Activated naive CD8-positive, alpha-beta T cell treated with anti-CD3 and anti-CD28 coated beads for 36 hours (primary cell): ENCODE measurements around the gene RAPGEFL1. TPM values are rescaled to one million over a fixed set of nuclear protein-coding genes. Genes with fewer than 3 reads are reported as not detected.
A peak's percentile ranks its signal among the peaks of the same experiment; 100 is the strongest.
"Not testable (repeated sequence)": the region's sequence is repeated elsewhere in the genome, so short reads cannot be mapped to it uniquely, and the experiment has no call there.

Experiments used
- DNase-seq: peaks from one replicate; pipeline ENCODE4 v3.0.0; 2021
- H3K27ac Mint-ChIP-seq: one replicate; pipeline ENCODE4 v1.8.0; 2022; ENCODE audit warnings: mild to moderate bottlenecking, moderate library complexity, mixed read lengths
- H3K27me3 Mint-ChIP-seq: one replicate; pipeline ENCODE4 v1.8.0; 2022; ENCODE audit warnings: mild to moderate bottlenecking, mixed read lengths
- H3K36me3 Mint-ChIP-seq: one replicate; pipeline ENCODE4 v1.8.0; 2021; ENCODE audit warnings: mild to moderate bottlenecking, mixed read lengths
- H3K4me1 Mint-ChIP-seq: one replicate; pipeline ENCODE4 v1.8.0; 2021; ENCODE audit warnings: mixed read lengths
- H3K4me3 Mint-ChIP-seq: one replicate; pipeline ENCODE4 v1.8.0; 2022; ENCODE audit warnings: mild to moderate bottlenecking, moderate library complexity, mixed read lengths
- H3K9me3 Mint-ChIP-seq: one replicate; pipeline ENCODE4 v1.8.0; 2022; ENCODE audit warnings: mixed read lengths
- total RNA-seq, 2 experiments: library from RNA; stranded (reverse); gene quantifications; one replicate each; pipeline ENCODE4 v1.2.3, GENCODE V29; 2021

Gene RAPGEFL1, protein sequence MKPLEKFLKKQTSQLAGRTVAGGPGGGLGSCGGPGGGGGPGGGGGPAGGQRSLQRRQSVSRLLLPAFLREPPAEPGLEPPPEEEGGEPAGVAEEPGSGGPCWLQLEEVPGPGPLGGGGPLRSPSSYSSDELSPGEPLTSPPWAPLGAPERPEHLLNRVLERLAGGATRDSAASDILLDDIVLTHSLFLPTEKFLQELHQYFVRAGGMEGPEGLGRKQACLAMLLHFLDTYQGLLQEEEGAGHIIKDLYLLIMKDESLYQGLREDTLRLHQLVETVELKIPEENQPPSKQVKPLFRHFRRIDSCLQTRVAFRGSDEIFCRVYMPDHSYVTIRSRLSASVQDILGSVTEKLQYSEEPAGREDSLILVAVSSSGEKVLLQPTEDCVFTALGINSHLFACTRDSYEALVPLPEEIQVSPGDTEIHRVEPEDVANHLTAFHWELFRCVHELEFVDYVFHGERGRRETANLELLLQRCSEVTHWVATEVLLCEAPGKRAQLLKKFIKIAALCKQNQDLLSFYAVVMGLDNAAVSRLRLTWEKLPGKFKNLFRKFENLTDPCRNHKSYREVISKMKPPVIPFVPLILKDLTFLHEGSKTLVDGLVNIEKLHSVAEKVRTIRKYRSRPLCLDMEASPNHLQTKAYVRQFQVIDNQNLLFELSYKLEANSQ
- total RNA-seq = 1 to 10 TPM; 4.3 to 5.1 TPM

- no peaks in the 10 kb centered on the region for H3K9me3 Mint-ChIP-seq
- peak within 1 kb of the TSS; percentile 61 for H3K4me3 Mint-ChIP-seq
- H3K27me3 Mint-ChIP-seq = peaks cover 4% of the 10 kb centered on the region
- DNase-seq = peak; percentile 83
- H3K27ac Mint-ChIP-seq = peak within 1 kb of the TSS; percentile 74
- peaks cover 17% of the 10 kb centered on the region for H3K36me3 Mint-ChIP-seq
- peaks cover 10% of the 10 kb centered on the region for H3K4me1 Mint-ChIP-seq
Observed at GRCh38 chr17:40177275-40177874, at the start of gene RAPGEFL1. RAPGEFL1 (plus strand) TSS chr17:40177470; CDS start chr17:40177862, 392 bp downstream.

DNA sequence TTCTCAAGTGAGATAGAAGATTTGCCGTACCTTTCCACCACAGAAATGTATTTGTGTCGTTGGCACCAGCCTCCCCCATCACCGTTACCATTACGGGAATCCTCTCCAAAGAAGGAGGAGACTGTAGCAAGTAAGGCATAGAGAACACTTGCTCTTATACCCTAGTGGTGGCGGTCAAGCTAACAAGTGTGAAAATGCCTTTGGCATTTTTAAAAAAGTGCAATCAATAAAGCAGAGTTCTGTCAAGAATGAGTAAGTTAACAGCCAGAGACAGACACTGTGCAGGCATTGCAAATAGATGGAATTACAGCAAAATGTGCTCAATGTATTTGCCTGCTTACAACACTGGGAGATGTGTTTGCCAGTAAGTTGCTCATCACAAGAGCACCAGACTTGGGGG lies 47.8 kb upstream of the RAPGEFL1 start:
- no peak for DNase-seq
- Mint-ChIP-seq H3K4me3 (no peak overlapping the region), H3K4me1 (peaks cover 24% of the 10 kb centered on the region), H3K27me3 (no peaks in the 10 kb centered on the region), H3K27ac (no peak overlapping the region), H3K36me3 (peaks cover 55% of the 10 kb centered on the region), H3K9me3 (no peaks in the 10 kb centered on the region)

DNA sequence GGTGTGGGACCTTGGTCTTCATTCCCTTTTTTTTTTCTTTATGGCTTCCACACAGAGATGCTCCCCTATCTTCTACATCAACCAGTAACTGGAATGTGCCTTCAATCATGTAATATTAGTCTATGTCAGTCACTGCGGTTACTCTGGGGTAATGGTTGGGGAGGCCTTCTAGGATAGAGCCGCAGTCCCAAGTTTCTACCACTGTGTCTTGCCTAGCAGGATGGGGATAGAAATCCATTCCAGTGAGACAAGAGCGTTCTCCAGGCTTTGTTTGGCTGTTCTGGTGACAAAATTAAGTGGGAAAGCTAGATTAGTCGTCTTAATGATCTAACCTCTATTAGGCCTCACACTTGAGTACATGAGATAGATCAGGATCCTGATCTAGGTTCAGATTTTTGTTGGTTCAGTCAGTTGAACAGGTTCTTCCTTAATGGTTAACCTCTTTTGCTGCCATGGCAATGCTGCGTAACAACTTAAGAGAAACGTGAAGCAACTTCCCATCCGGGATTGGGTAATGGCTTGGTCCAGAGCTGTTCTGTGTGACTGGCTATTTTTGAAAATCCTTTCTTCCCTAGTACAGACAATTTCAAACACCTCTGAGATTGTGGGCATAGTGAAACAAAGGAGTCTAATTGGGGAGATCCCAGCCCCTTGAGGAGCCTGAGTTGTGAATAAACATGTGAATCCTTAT lies 46.8 kb upstream of the RAPGEFL1 start:
- Mint-ChIP-seq H3K27ac (peak overlapping the region; percentile 47), H3K27me3 (no peaks in the 10 kb centered on the region), H3K36me3 (peaks cover 53% of the 10 kb centered on the region), H3K4me3 (no peak overlapping the region), H3K9me3 (no peaks in the 10 kb centered on the region), H3K4me1 (peaks cover 21% of the 10 kb centered on the region)
- no peak for DNase-seq

GRCh38 chr17:40134184-40134583 lies 43.1 kb upstream of the RAPGEFL1 start:
- peak overlapping the region; percentile 67 for H3K27ac Mint-ChIP-seq
- no peak overlapping the region for H3K4me3 Mint-ChIP-seq
- H3K36me3 Mint-ChIP-seq = peaks cover 39% of the 10 kb centered on the region
- H3K27me3 Mint-ChIP-seq = no peaks in the 10 kb centered on the region
- peaks cover 29% of the 10 kb centered on the region for H3K4me1 Mint-ChIP-seq
- H3K9me3 Mint-ChIP-seq = no peaks in the 10 kb centered on the region
- no peak for DNase-seq

DNA sequence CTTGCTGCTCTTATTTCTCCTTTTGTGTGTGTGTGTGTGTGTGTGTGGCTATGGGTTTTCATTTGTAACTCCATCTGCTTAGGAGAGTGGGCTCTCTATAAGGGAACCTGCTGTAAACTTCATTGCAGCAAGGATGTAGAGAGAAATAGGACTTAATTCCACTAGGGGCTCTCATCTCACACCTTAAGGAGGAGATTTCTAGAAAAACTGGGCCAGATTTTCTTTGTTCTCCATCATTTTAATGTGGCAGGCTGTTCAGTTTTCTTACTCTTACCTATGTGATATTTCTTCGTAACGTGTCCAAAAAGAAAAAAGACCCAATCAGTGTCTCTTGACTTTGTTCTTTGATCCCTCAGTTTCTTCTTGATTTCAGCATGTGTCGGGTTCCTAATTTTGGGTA lies 41.5 kb upstream of the RAPGEFL1 start:
- peaks cover 32% of the 10 kb centered on the region for H3K36me3 Mint-ChIP-seq

GRCh38 chr17:40139566-40140058 lies 37.7 kb upstream of the RAPGEFL1 start:
- Mint-ChIP-seq H3K27ac (peak overlapping the region; percentile 94), H3K9me3 (no peaks in the 10 kb centered on the region), H3K4me3 (peak overlapping the region; percentile 91), H3K36me3 (peaks cover 20% of the 10 kb centered on the region), H3K4me1 (peaks cover 36% of the 10 kb centered on the region), H3K27me3 (no peaks in the 10 kb centered on the region)
- DNase-seq = no peak

More for the DNA sequence above, 41.5 kb upstream of the RAPGEFL1 start:
- no peaks in the 10 kb centered on the region for H3K9me3 Mint-ChIP-seq
- no peaks in the 10 kb centered on the region for H3K27me3 Mint-ChIP-seq
- H3K27ac Mint-ChIP-seq = peak overlapping the region; percentile 57
- no peak for DNase-seq
- H3K4me3 Mint-ChIP-seq = no peak overlapping the region
- peaks cover 33% of the 10 kb centered on the region for H3K4me1 Mint-ChIP-seq

- Mint-ChIP-seq H3K4me1 (peaks cover 32% of the 10 kb centered on the region), H3K36me3 (peaks cover 30% of the 10 kb centered on the region)
- not testable (repeated sequence) for H3K27me3 Mint-ChIP-seq, DNase-seq, H3K27ac Mint-ChIP-seq, H3K9me3 Mint-ChIP-seq, H3K4me3 Mint-ChIP-seq
Observed at GRCh38 chr17:40143166-40143565, 34.1 kb upstream of the RAPGEFL1 start.

- Mint-ChIP-seq H3K4me3 (no peak overlapping the region), H3K27me3 (no peaks in the 10 kb centered on the region), H3K36me3 (peaks cover 42% of the 10 kb centered on the region), H3K4me1 (peaks cover 28% of the 10 kb centered on the region), H3K27ac (no peak overlapping the region), H3K9me3 (no peaks in the 10 kb centered on the region)
- DNase-seq = no peak
Observed at GRCh38 chr17:40145476-40145875, 31.8 kb upstream of the RAPGEFL1 start.

DNA sequence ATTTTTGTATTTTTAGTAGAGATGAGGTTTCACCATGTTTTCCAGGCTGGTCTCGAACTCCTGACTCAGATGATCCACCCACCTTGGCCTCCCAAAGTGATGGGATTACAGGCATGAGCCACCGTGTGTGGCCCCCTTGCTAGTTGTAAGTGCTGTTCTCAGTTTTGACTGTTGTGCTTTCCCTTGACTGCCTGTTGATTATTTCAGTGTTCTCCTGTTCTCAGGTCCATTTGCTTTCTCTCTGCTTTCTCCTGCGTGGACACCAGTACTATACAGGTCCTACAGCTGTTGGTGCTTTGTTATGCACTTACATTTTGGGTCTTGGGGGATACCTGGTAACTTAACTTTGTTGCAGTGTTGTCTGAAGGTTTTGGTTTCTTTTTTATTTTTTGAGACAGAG lies 28.7 kb upstream of the RAPGEFL1 start:
- H3K27ac Mint-ChIP-seq = peak overlapping the region; percentile 39
- no peaks in the 10 kb centered on the region for H3K27me3 Mint-ChIP-seq
- H3K4me1 Mint-ChIP-seq = peaks cover 27% of the 10 kb centered on the region
- H3K9me3 Mint-ChIP-seq = no peaks in the 10 kb centered on the region
- peaks cover 41% of the 10 kb centered on the region for H3K36me3 Mint-ChIP-seq
- no peak overlapping the region for H3K4me3 Mint-ChIP-seq
- DNase-seq = no peak

DNA sequence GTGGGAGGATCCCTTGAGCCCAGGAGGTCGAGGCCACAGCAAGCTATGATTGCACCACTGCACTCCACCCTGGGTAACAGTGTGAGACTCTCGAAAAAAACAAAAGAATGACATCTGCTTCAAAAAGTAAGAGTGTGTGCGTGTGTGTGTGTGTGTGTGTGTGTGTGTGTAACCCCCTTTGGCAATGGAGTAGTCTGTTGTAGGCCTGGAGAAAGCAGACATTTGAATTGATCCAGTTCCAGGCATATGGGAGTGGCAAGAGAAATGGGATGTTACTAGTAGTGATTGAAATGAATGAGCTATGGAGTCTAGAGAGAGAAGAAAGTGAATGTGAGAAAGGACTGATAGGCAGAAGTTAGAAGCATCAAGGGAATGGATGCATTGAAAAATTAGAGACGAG lies 27.0 kb upstream of the RAPGEFL1 start:
- H3K4me3 Mint-ChIP-seq = no peak overlapping the region
- H3K27me3 Mint-ChIP-seq = no peaks in the 10 kb centered on the region
- no peak for DNase-seq
- H3K4me1 Mint-ChIP-seq = peaks cover 32% of the 10 kb centered on the region
- H3K36me3 Mint-ChIP-seq = peaks cover 54% of the 10 kb centered on the region
- H3K9me3 Mint-ChIP-seq = no peaks in the 10 kb centered on the region
- H3K27ac Mint-ChIP-seq = no peak overlapping the region

GRCh38 chr17:40151414-40151963 lies 25.8 kb upstream of the RAPGEFL1 start:
- DNase-seq = no peak
- Mint-ChIP-seq H3K27me3 (no peaks in the 10 kb centered on the region), H3K4me3 (no peak overlapping the region), H3K9me3 (no peaks in the 10 kb centered on the region), H3K4me1 (peaks cover 28% of the 10 kb centered on the region), H3K36me3 (peaks cover 51% of the 10 kb centered on the region), H3K27ac (no peak overlapping the region)

- Mint-ChIP-seq H3K27me3 (no peaks in the 10 kb centered on the region), H3K9me3 (no peaks in the 10 kb centered on the region), H3K4me3 (no peak overlapping the region), H3K27ac (peak overlapping the region; percentile 91), H3K36me3 (peaks cover 46% of the 10 kb centered on the region), H3K4me1 (peaks cover 20% of the 10 kb centered on the region)
- peak; percentile 8 for DNase-seq
Observed at GRCh38 chr17:40153603-40154236, 23.6 kb upstream of the RAPGEFL1 start.

- Mint-ChIP-seq H3K4me3 (no peak overlapping the region), H3K27me3 (no peaks in the 10 kb centered on the region), H3K9me3 (no peaks in the 10 kb centered on the region), H3K27ac (peak overlapping the region; percentile 20), H3K4me1 (peaks cover 13% of the 10 kb centered on the region), H3K36me3 (peaks cover 31% of the 10 kb centered on the region)
- DNase-seq = no peak
Observed at GRCh38 chr17:40157973-40158372, 19.3 kb upstream of the RAPGEFL1 start.

DNA sequence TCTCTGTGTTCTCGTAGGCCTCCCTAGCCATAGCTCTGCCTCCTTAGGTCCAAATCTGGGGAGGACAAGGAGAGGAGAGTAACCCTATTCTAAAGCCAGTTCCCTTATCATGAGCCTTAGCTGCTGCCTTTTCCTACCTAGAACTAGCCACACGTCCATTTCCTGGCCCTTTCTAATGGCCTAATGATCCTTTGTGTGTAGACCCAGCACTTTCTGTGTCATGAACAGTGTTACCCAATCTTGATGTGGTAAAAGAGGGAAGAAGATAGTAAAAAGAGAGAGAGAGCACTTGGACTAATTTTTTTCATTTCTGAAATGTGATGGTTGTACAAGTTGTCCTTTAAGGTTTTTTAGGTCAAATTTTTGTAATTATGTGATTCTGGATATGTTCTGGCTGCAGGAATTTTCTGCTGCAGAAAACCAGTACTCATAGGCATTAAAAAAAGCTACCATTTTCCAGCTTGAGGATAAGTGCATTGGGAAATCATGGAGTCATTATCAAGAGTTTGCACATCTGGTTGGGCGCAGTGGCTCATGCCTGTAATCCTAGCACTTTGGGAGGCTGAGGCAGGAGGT lies 18.7 kb upstream of the RAPGEFL1 start:
- H3K36me3 Mint-ChIP-seq = peaks cover 26% of the 10 kb centered on the region
- DNase-seq = no peak
- H3K4me3 Mint-ChIP-seq = no peak overlapping the region
- no peaks in the 10 kb centered on the region for H3K9me3 Mint-ChIP-seq
- H3K27ac Mint-ChIP-seq = peak overlapping the region; percentile 23
- H3K27me3 Mint-ChIP-seq = no peaks in the 10 kb centered on the region
- H3K4me1 Mint-ChIP-seq = peaks cover 9% of the 10 kb centered on the region
